IMR-90 (cell line): ENCODE measurements around the gene MCTP2. TPM values are rescaled to one million over a fixed set of nuclear protein-coding genes. Genes with fewer than 3 reads are reported as not detected.

Source experiments
- ATAC-seq: fragments of 200-7000 bp; cut with Tn5 transposase; 2 replicates; pipeline ENCODE4 v1.9.1; 2020; ENCODE audit warnings: low read depth, mild to moderate bottlenecking, moderate library complexity
- BruUV-seq: library from RNA; stranded (reverse); fragments of 400-500 nt; replicated peaks from 2 replicates; lab custom pipeline; 2021; lab: Mats Ljungman, UMichigan
- CTCF ChIA-PET: fragments of 300-600 bp; formaldehyde crosslinking; extraction: SDS; loops from one replicate; lab custom pipeline; 2021; ENCODE audit warnings: antibody characterized with exemption; lab: Yijun Ruan, JAX
- POLR2A ChIA-PET: fragments of 300-600 bp; sonication (Branson Sonifier 250); formaldehyde crosslinking; loops from one replicate; lab custom pipeline; 2022; ENCODE audit warnings: antibody characterized with exemption; ENCODE audit not compliant: unreplicated experiment; lab: Charles Lee
- DNase-seq: peaks from one replicate; pipeline ENCODE4 v3.0.0; 2013
- H2AFZ ChIP-seq: replicated peaks from 2 replicates; pipeline ENCODE3; 2013; ENCODE audit warnings: low read length, mild to moderate bottlenecking; ENCODE audit not compliant: poor library complexity
- H2AK5ac ChIP-seq: 2 replicates; pipeline ENCODE4 v1.6.1; 2013; ENCODE audit warnings: low read depth, low read length, inconsistent platforms
- H2AK9ac ChIP-seq: replicated peaks from 2 replicates; pipeline ENCODE3; 2013; ENCODE audit warnings: mild to moderate bottlenecking, low read depth, low read length, moderate library complexity; ENCODE audit not compliant: poor library complexity
- H2BK120ac ChIP-seq: 2 replicates; pipeline ENCODE4 v1.6.1; 2013; ENCODE audit warnings: low read depth, low read length, inconsistent platforms
- H2BK15ac ChIP-seq: 3 replicates; pipeline ENCODE4 v1.6.1; 2013; ENCODE audit warnings: low read depth, low read length, inconsistent platforms
- H2BK20ac ChIP-seq: 2 replicates; pipeline ENCODE4 v1.6.1; 2013; ENCODE audit warnings: low read depth, mild to moderate bottlenecking, inconsistent platforms, low read length, moderate library complexity
- H2BK5ac ChIP-seq: 2 replicates; pipeline ENCODE4 v1.6.1; 2013; ENCODE audit warnings: mild to moderate bottlenecking, low read depth, low read length, inconsistent platforms; ENCODE audit not compliant: poor library complexity, severe bottlenecking
- H3K14ac ChIP-seq: replicated peaks from 2 replicates; pipeline ENCODE4 v1.6.1; 2013; ENCODE audit warnings: low read depth, low read length, inconsistent platforms
- H3K18ac ChIP-seq: 2 replicates; pipeline ENCODE4 v1.6.1; 2013; ENCODE audit warnings: low read depth, low read length, control low read depth
- H3K23ac ChIP-seq: 2 replicates; pipeline ENCODE4 v1.6.1; 2013; ENCODE audit warnings: low read depth, low read length, inconsistent platforms
- H3K27ac ChIP-seq: 2 replicates; pipeline ENCODE4 v1.5.1; 2013; ENCODE audit warnings: mild to moderate bottlenecking, control low read depth, low read length; ENCODE audit not compliant: insufficient read depth
- H3K27me3 ChIP-seq: 2 replicates; pipeline ENCODE4 v1.6.1; 2013; ENCODE audit warnings: low read length; ENCODE audit not compliant: control insufficient read depth, insufficient read depth
- H3K36me3 ChIP-seq: 2 replicates; pipeline ENCODE4 v1.6.1; 2013; ENCODE audit warnings: low read length, mixed read lengths; ENCODE audit not compliant: control insufficient read depth, insufficient read depth
- H3K4ac ChIP-seq: 2 replicates; pipeline ENCODE4 v1.6.1; 2013; ENCODE audit warnings: low read depth, low read length, inconsistent platforms
- H3K4me1 ChIP-seq: 2 replicates; pipeline ENCODE4 v1.6.1; 2013; ENCODE audit warnings: low read length, mixed read lengths; ENCODE audit not compliant: control insufficient read depth, insufficient read depth
- H3K4me2 ChIP-seq: 2 replicates; pipeline ENCODE4 v1.6.1; 2013; ENCODE audit warnings: low read depth, mild to moderate bottlenecking, control low read depth, low read length, moderate library complexity
- H3K4me3 ChIP-seq: 2 replicates; pipeline ENCODE4 v1.5.1; 2013; ENCODE audit warnings: low read depth, mild to moderate bottlenecking, control low read depth, low read length, moderate library complexity; ENCODE audit not compliant: insufficient read depth
- H3K56ac ChIP-seq: 2 replicates; pipeline ENCODE4 v1.6.1; 2013; ENCODE audit warnings: low read length, inconsistent platforms; ENCODE audit not compliant: insufficient read depth; ENCODE audit errors: extremely low read depth
- H3K79me1 ChIP-seq, 2 experiments: 2 replicates each; pipeline ENCODE4 v1.6.1; 2013; ENCODE audit warnings: low read length in 2 of 2, inconsistent platforms in 1 of 2, low read depth in 1 of 2
- H3K9ac ChIP-seq: 2 replicates; pipeline ENCODE4 v1.6.1; 2013; ENCODE audit warnings: low read depth, low read length, control low read depth
- H3K9me1 ChIP-seq: 2 replicates; pipeline ENCODE4 v1.6.1; 2013; ENCODE audit warnings: low read length, inconsistent platforms; ENCODE audit not compliant: insufficient read depth
- H3K9me3 ChIP-seq: 2 replicates; pipeline ENCODE4 v1.6.1; 2013; ENCODE audit warnings: low read length; ENCODE audit not compliant: control insufficient read depth, insufficient read depth
- H4K20me1 ChIP-seq: 2 replicates; pipeline ENCODE4 v1.6.1; 2013; ENCODE audit warnings: low read length, inconsistent platforms; ENCODE audit not compliant: insufficient read depth
- H4K5ac ChIP-seq: 2 replicates; pipeline ENCODE4 v1.6.1; 2013; ENCODE audit warnings: mild to moderate bottlenecking, low read depth, low read length, control low read depth
- H4K8ac ChIP-seq, 2 experiments: 2 replicates each; pipeline ENCODE4 v1.6.1; 2013; ENCODE audit warnings: low read depth in 2 of 2, low read length in 2 of 2, control low read depth in 1 of 2, inconsistent platforms in 1 of 2
- H4K91ac ChIP-seq: 2 replicates; pipeline ENCODE4 v1.6.1; 2013; ENCODE audit warnings: low read depth, low read length, inconsistent platforms; ENCODE audit not compliant: insufficient read depth
- CHD1 ChIP-seq: IDR thresholded peaks from 2 replicates; pipeline ENCODE4 v1.6.1; 2012; ENCODE audit warnings: low read depth, low read length, improper control_type of control experiment
- FOS ChIP-seq: fragments of 150-350 bp; IDR thresholded peaks from 2 replicates; pipeline ENCODE4 v1.6.1; 2016; ENCODE audit warnings: low read depth, low read length
- MAFK ChIP-seq: IDR thresholded peaks from 2 replicates; pipeline ENCODE4 v1.6.1; 2012; ENCODE audit warnings: low read depth, low read length, improper control_type of control experiment
- MXI1 ChIP-seq: IDR thresholded peaks from 2 replicates; pipeline ENCODE4 v1.6.1; 2012; ENCODE audit warnings: low read depth, mild to moderate bottlenecking, low read length, moderate library complexity, borderline replicate concordance
- NFE2L2 ChIP-seq: fragments of 150-350 bp; IDR thresholded peaks from 2 replicates; pipeline ENCODE4 v1.6.1; 2016; ENCODE audit warnings: low read depth, mild to moderate bottlenecking, low read length
- POLR2A ChIP-seq: IDR thresholded peaks from 2 replicates; pipeline ENCODE4 v1.6.1; 2012; ENCODE audit warnings: mild to moderate bottlenecking, low read depth, low read length
- RCOR1 ChIP-seq: IDR thresholded peaks from 2 replicates; pipeline ENCODE4 v1.6.1; 2012; ENCODE audit warnings: mild to moderate bottlenecking, low read length, improper control_type of control experiment; ENCODE audit not compliant: insufficient replicate concordance
- WGBS, 2 experiments: methylation state at CpG; one replicate each; pipeline versions ENCODE4 v1.1.5 to v1.1.7; 2013; ENCODE audit warnings: missing lambda C conversion rate in 2 of 2; ENCODE audit not compliant: insufficient read length in 1 of 2; ENCODE audit errors: extremely low coverage in 2 of 2; 5-methylcytosine and 5-hydroxymethylcytosine counted together
- dilution Hi-C: fragments of 300-500 bp; cut with HindIII; formaldehyde crosslinking; loops from one replicate; pipeline ENCODE4 v1.14.3; 2018; ENCODE audit warnings: low sequenced_read_pairs; ENCODE audit not compliant: unreplicated experiment
- in situ Hi-C: fragments of 300-500 bp; cut with MboI; formaldehyde crosslinking; loops from 3 replicates; pipeline ENCODE4 v1.14.3; 2019; ENCODE audit warnings: low sequenced_read_pairs, inconsistent platforms, mixed read lengths
- intact Hi-C: fragments of 100-400 bp; cut with micrococcal nuclease; formaldehyde crosslinking; loops from 2 replicates; pipeline ENCODE4 v1.10.0; 2022
- polyA plus RNA-seq, 3 experiments: library from polyadenylated mRNA; depleted of rRNA; stranded (reverse); fragments of >200 nt; gene quantifications; 2 replicates each; pipeline ENCODE4 v1.2.3, GENCODE V29; 2012; ENCODE audit warnings: low replicate concordance in 1 of 3
- total RNA-seq: library from RNA; depleted of rRNA; stranded (reverse); fragments of >200 nt; gene quantifications from 2 replicates; pipeline ENCODE4 v1.2.3, GENCODE V29; 2012

The MCTP2 gene
- total and polyA plus RNA-seq, 2 of the 4 experiments (the other 2 are of a cell fraction) = 5.1 to 9.9 TPM

- dilution Hi-C loops = no loop called here
- Histone ChIP-seq H2AFZ (no peak overlapping the region), H2AK5ac (no peak overlapping the region), H3K14ac (no peak overlapping the region), H3K4me1 (no peaks in the 10 kb centered on the region), H3K4me2 (no peak overlapping the region), H3K56ac (no peak overlapping the region), H2AK9ac (no peak overlapping the region), H3K27ac (no peak overlapping the region), H3K9me1 (no peaks in the 10 kb centered on the region), H3K4me3 (no peak overlapping the region), H2BK20ac (no peak overlapping the region), H4K91ac (no peak overlapping the region), H3K36me3 (peaks cover 3% of the 10 kb centered on the region; the same call in 1 of the 2 replicates), H2BK5ac (no peak overlapping the region), H4K8ac (no peak overlapping the region), H3K9ac (no peak overlapping the region), H3K9me3 (no peaks in the 10 kb centered on the region), H3K23ac (no peak overlapping the region), H2BK15ac (no peak overlapping the region), H4K20me1 (no peaks in the 10 kb centered on the region), H3K18ac (no peak overlapping the region), H3K79me1 (no peaks in the 10 kb centered on the region), H2BK120ac (no peak overlapping the region), H4K5ac (no peak overlapping the region), H3K4ac (no peak overlapping the region), H3K27me3 (no peaks in the 10 kb centered on the region)
- ChIA-PET POLR2A (no interaction called here), CTCF (no interaction called here)
- no peak for TF ChIP-seq NFE2L2
- no peak for TF ChIP-seq POLR2A
- TF ChIP-seq CHD1 = no peak
- TF ChIP-seq FOS = no peak
- TF ChIP-seq MXI1 = no peak
- no peak for TF ChIP-seq MAFK
- TF ChIP-seq RCOR1 = no peak
- no CpG with 5 or more reads among the region's 4 CpGs for WGBS, 2 experiments
- BruUV-seq = no TSS peak
- intact Hi-C loops = no loop called here
- DNase-seq (no peak), ATAC-seq (no peak)
- in situ Hi-C loops = no loop called here
Measured at GRCh38 chr15:94366781-94367180, 135.4 kb downstream of the MCTP2 start.
